Memory B cell (primary cell): Measurements from ENCODE around the gene ZNF17.
A peak's percentile ranks its signal among the peaks of the same experiment; 100 is the strongest.

Source experiments
- ATAC-seq: fragments of 150-1000 bp; cut with Tn5 transposase; 2 replicates; pipeline ENCODE4 v1.10.0; 2021; ENCODE audit warnings: low read depth, mild to moderate bottlenecking, moderate library complexity
- DNase-seq, 2 donors: peaks; one replicate each; pipeline ENCODE4 v3.0.0; 2022; ENCODE audit warnings: low spot score in 2 of 2
- H3K27ac Mint-ChIP-seq: one replicate; pipeline ENCODE4 v1.8.0; 2022; ENCODE audit warnings: mild to moderate bottlenecking, moderate library complexity, mixed read lengths
- H3K27me3 Mint-ChIP-seq: one replicate; pipeline ENCODE4 v1.8.0; 2022; ENCODE audit warnings: mixed read lengths
- H3K36me3 Mint-ChIP-seq: one replicate; pipeline ENCODE4 v1.8.0; 2022; ENCODE audit warnings: mild to moderate bottlenecking, mixed read lengths
- H3K4me1 Mint-ChIP-seq: one replicate; pipeline ENCODE4 v1.8.0; 2022; ENCODE audit warnings: mixed read lengths
- H3K4me3 Mint-ChIP-seq: one replicate; pipeline ENCODE4 v1.8.0; 2022; ENCODE audit warnings: mild to moderate bottlenecking, moderate library complexity, mixed read lengths
- H3K9me3 Mint-ChIP-seq: one replicate; pipeline ENCODE4 v1.8.0; 2022; ENCODE audit warnings: mixed read lengths

The ZNF17 gene

DNA sequence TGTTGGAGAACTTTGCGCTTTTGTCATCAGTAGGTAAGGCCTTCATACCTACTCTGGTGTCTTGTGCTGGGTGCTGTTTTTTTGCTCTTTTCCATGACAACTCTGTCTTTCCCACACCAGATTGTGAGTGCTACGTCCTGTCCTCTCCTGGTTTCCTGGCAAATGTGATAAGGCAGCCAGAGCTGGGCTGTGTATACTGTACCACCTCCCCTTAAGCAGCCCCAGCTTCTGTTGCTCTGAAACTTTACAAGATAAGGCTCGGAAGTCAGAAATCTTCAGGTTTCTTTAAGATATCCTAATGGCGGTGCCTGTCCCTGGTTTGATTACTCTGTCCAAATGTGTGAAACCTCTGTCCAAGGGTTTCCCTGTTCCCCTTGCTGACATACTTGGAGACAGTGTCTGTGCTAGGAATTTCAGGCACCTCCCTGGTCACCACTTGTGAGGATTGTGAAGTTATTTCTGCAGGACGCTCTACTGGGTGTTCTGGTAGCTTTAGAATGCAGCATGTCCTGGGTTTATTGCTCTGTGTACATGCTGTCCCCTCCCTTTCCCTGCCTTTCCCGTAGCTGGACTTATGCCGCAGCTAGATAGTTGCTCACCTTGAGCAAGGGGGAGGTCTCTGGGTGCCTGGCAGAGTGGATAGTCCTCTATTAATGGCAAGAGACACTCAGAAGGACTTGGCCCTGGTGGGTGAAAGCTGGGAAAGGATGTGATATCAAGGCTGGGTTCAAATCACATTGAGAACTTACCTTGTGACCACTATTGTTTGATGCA is 31.2 kb downstream of the ZNF17 start:
- H3K27ac Mint-ChIP-seq = peak overlapping the region; percentile 48
- ATAC-seq (no peak), DNase-seq (no peak)
- peaks cover 51% of the 10 kb centered on the region for H3K36me3 Mint-ChIP-seq
- no peaks in the 10 kb centered on the region for H3K27me3 Mint-ChIP-seq
- H3K4me1 Mint-ChIP-seq = peaks cover 26% of the 10 kb centered on the region
- no peak overlapping the region for H3K4me3 Mint-ChIP-seq
- peaks cover 13% of the 10 kb centered on the region for H3K9me3 Mint-ChIP-seq

- Mint-ChIP-seq H3K9me3 (peaks cover 13% of the 10 kb centered on the region), H3K36me3 (peaks cover 51% of the 10 kb centered on the region), H3K27ac (peak overlapping the region; percentile 48), H3K27me3 (no peaks in the 10 kb centered on the region), H3K4me1 (peaks cover 26% of the 10 kb centered on the region), H3K4me3 (no peak overlapping the region)
- no peak for DNase-seq
- ATAC-seq = peak; percentile 71
These were observed 32.2 kb downstream of the ZNF17 start for GRCh38 chr19:57443121-57443696.

DNA sequence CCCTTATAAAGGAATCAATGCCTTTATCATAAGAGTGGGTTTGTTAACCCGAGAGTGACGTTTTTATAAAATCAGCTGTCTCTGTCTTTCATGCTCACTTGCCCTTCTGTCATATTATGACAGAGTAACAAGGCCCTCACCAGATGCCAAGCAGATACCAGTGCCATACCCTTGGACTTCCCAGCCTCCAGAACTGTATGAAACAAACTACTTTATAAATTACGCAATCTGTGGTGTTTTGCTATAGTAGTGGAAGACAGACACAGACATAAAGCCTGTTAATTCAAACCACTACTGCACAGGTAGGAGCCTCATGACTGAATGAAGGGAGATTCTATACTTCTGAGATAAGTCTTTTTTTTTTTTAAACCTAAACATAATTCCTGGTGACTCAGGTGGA is 41.3 kb downstream of the ZNF17 start:
- ATAC-seq (no peak), DNase-seq (no peak)
- no peak overlapping the region for H3K4me3 Mint-ChIP-seq
- no peaks in the 10 kb centered on the region for H3K4me1 Mint-ChIP-seq
- peaks cover 25% of the 10 kb centered on the region for H3K36me3 Mint-ChIP-seq
- peaks cover 8% of the 10 kb centered on the region for H3K9me3 Mint-ChIP-seq
- H3K27ac Mint-ChIP-seq = no peak overlapping the region
- no peaks in the 10 kb centered on the region for H3K27me3 Mint-ChIP-seq

GRCh38 chr19:57465680-57466381 is 54.9 kb downstream of the ZNF17 start:
- Mint-ChIP-seq H3K4me1 (peaks cover 2% of the 10 kb centered on the region), H3K27me3 (no peaks in the 10 kb centered on the region), H3K36me3 (peaks cover 27% of the 10 kb centered on the region), H3K27ac (no peak overlapping the region), H3K9me3 (peaks cover 17% of the 10 kb centered on the region), H3K4me3 (no peak overlapping the region)
- ATAC-seq (no peak), DNase-seq (no peak)

DNA sequence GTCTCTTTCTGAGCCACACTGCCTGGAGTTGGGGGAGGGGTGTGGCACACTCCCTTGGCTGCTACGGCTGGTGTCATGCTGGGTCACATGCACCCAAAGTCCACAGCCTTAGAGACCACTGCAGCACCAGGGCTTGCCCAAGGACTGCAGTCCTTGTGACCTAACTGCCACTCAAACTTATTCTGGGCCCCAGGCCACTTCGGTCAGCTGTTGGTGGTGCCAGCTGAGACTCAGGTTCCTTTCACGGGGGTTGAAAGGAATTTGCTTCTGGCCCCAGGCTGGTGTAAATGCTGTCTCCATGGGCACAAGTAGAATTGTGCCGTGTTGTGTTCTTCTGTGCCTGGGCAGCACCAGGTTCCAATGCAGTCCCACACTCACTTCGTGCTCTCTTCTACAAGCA is 55.5 kb downstream of the ZNF17 start:
- peaks cover 21% of the 10 kb centered on the region for H3K9me3 Mint-ChIP-seq

More for the DNA sequence above, 55.5 kb downstream of the ZNF17 start:
- no peak for DNase-seq
- Mint-ChIP-seq H3K27me3 (no peaks in the 10 kb centered on the region), H3K4me1 (peaks cover 2% of the 10 kb centered on the region), H3K4me3 (no peak overlapping the region), H3K36me3 (peaks cover 31% of the 10 kb centered on the region), H3K27ac (no peak overlapping the region)
- ATAC-seq = no peak
